ENCODE results near the gene METAP1. TPM values are rescaled to one million over a fixed set of nuclear protein-coding genes. Genes with fewer than 3 reads are reported as not detected.

METAP1 gene
- total RNA-seq, 1 experiment from 2014 or later, result 60.5 TPM

- intact Hi-C loops (cut with micrococcal nuclease; ENCODE audit: unreplicated experiment), result no loop called here
- Mint-ChIP-seq H3K9me3 (ENCODE audit: low read depth, unreplicated experiment) (peaks cover 8% of the 10 kb centered on the region), H3K27ac (ENCODE audit: unreplicated experiment) (peak overlapping the region; percentile 88), H3K27me3 (ENCODE audit: unreplicated experiment) (no peaks in the 10 kb centered on the region), H3K4me1 (ENCODE audit: low read depth, unreplicated experiment) (peaks cover 47% of the 10 kb centered on the region), H3K4me3 (ENCODE audit: low read depth, unreplicated experiment) (peak overlapping the region; percentile 72), H3K36me3 (ENCODE audit: insufficient read depth, unreplicated experiment) (no peaks in the 10 kb centered on the region)
- peak; percentile 34 for DNase-seq
- no TSS peak for BruUV-seq (replicated peaks)
- CTCF ChIA-PET, result interaction anchor here (1.2 to 2.1 kb wide), 2 partner anchors 30 to 32 kb away, joined by 5 to 8 read pairs; partner anchors contain the start of gene METAP1
- TF ChIP-seq CTCF (IDR thresholded peaks at IDR 0.05; ENCODE audit: unreplicated experiment), result no peak
These were observed 29.2 kb downstream of the METAP1 start for GRCh38 chr4:99024481-99025275.

GRCh38 chr4:99025506-99025905 lies 30.0 kb downstream of the METAP1 start:
- Mint-ChIP-seq H3K4me3 (ENCODE audit: low read depth, unreplicated experiment) (no peak overlapping the region), H3K36me3 (ENCODE audit: insufficient read depth, unreplicated experiment) (no peaks in the 10 kb centered on the region), H3K9me3 (ENCODE audit: low read depth, unreplicated experiment) (peaks cover 7% of the 10 kb centered on the region), H3K4me1 (ENCODE audit: low read depth, unreplicated experiment) (peaks cover 47% of the 10 kb centered on the region), H3K27me3 (ENCODE audit: unreplicated experiment) (no peaks in the 10 kb centered on the region), H3K27ac (ENCODE audit: unreplicated experiment) (no peak overlapping the region)
- no peak for TF ChIP-seq CTCF (IDR thresholded peaks at IDR 0.05; ENCODE audit: unreplicated experiment)
- peak; percentile 25 for DNase-seq
- no TSS peak for BruUV-seq (replicated peaks)
- intact Hi-C loops (cut with micrococcal nuclease; ENCODE audit: unreplicated experiment), result no loop called here
- CTCF ChIA-PET, result interaction anchor here (2.1 kb wide), 1 partner anchor 31 kb away, joined by 8 read pairs; no protein-coding TSS in a partner anchor

GRCh38 chr4:99027304-99027703 lies 31.8 kb downstream of the METAP1 start:
- H3K27me3 Mint-ChIP-seq (ENCODE audit: unreplicated experiment), result no peaks in the 10 kb centered on the region
- no peak overlapping the region for H3K4me3 Mint-ChIP-seq (ENCODE audit: low read depth, unreplicated experiment)
- no peak for TF ChIP-seq CTCF (IDR thresholded peaks at IDR 0.05; ENCODE audit: unreplicated experiment)
- H3K27ac Mint-ChIP-seq (ENCODE audit: unreplicated experiment), result peak overlapping the region; percentile 1
- BruUV-seq (replicated peaks), result no TSS peak
- H3K9me3 Mint-ChIP-seq (ENCODE audit: low read depth, unreplicated experiment), result no peaks in the 10 kb centered on the region
- intact Hi-C loops (cut with micrococcal nuclease; ENCODE audit: unreplicated experiment), result no loop called here
- H3K36me3 Mint-ChIP-seq (ENCODE audit: insufficient read depth, unreplicated experiment), result no peaks in the 10 kb centered on the region
- CTCF ChIA-PET, result interaction anchor here (0.7 to 1.2 kb wide), 2 partner anchors 29 to 32 kb away, joined by 4 to 8 read pairs; partner anchors contain the start of gene METAP1
- DNase-seq, result no peak
- H3K4me1 Mint-ChIP-seq (ENCODE audit: low read depth, unreplicated experiment), result peaks cover 45% of the 10 kb centered on the region

GRCh38 chr4:99028187-99028586 lies 32.7 kb downstream of the METAP1 start:
- Mint-ChIP-seq H3K27ac (ENCODE audit: unreplicated experiment) (peak overlapping the region; percentile 1), H3K4me3 (ENCODE audit: low read depth, unreplicated experiment) (no peak overlapping the region), H3K36me3 (ENCODE audit: insufficient read depth, unreplicated experiment) (no peaks in the 10 kb centered on the region), H3K9me3 (ENCODE audit: low read depth, unreplicated experiment) (no peaks in the 10 kb centered on the region), H3K4me1 (ENCODE audit: low read depth, unreplicated experiment) (peaks cover 36% of the 10 kb centered on the region), H3K27me3 (ENCODE audit: unreplicated experiment) (no peaks in the 10 kb centered on the region)
- no peak for DNase-seq
- TF ChIP-seq CTCF (IDR thresholded peaks at IDR 0.05; ENCODE audit: unreplicated experiment), result no peak
- intact Hi-C loops (cut with micrococcal nuclease; ENCODE audit: unreplicated experiment), result loop anchor here (1.0 kb wide), 1 partner anchor 32 kb away; no protein-coding TSS in a partner anchor
- no TSS peak for BruUV-seq (replicated peaks)
- CTCF ChIA-PET, result no interaction called here
